H1 (cell line): ENCODE data around the gene ELOVL3. TPM values are rescaled to one million over a fixed set of nuclear protein-coding genes. Genes with fewer than 3 reads are reported as not detected.

Experiments used
- CTCF ChIA-PET: fragments of 300-600 bp; sonication (Branson Sonifier 250); formaldehyde crosslinking; loops from one replicate; lab custom pipeline; 2021; ENCODE audit not compliant: partially characterized antibody; lab: Charles Lee
- POLR2A ChIA-PET: fragments of 300-600 bp; sonication (Branson Sonifier 250); formaldehyde crosslinking; loops from one replicate; lab custom pipeline; 2021; ENCODE audit warnings: inconsistent platforms; ENCODE audit not compliant: partially characterized antibody; lab: Charles Lee
- DNase-seq, 2 experiments: peaks; one replicate each; pipeline versions ENCODE4 v3.0.0 to v3.0.0-alpha.2; 2010 to 2022; ENCODE audit warnings: low spot score in 2 of 2, low read depth in 1 of 2, mixed read lengths in 1 of 2
- FAIRE-seq: peaks from 2 replicates; lab custom pipeline; 2011; peaks lifted over from hg19 to GRCh38; lab: Jason Lieb, UNC
- H2AFZ ChIP-seq: 2 replicates; pipeline ENCODE4 v1.8.1; 2012; ENCODE audit warnings: low read length, inconsistent platforms
- H2AK5ac ChIP-seq: 2 replicates; pipeline ENCODE4 v1.6.1; 2013; ENCODE audit warnings: low read depth, low read length
- H2BK120ac ChIP-seq: replicated peaks from 2 replicates; pipeline ENCODE3; 2013; ENCODE audit warnings: low read depth, low read length, inconsistent platforms
- H2BK12ac ChIP-seq: 2 replicates; pipeline ENCODE4 v1.6.1; 2013; ENCODE audit warnings: low read depth, low read length
- H2BK15ac ChIP-seq: 2 replicates; pipeline ENCODE4 v1.6.1; 2013; ENCODE audit warnings: low read length
- H2BK20ac ChIP-seq: 2 replicates; pipeline ENCODE4 v1.6.1; 2013; ENCODE audit warnings: low read length
- H2BK5ac ChIP-seq: 2 replicates; pipeline ENCODE4 v1.6.1; 2013; ENCODE audit warnings: low read depth, low read length
- H3K14ac ChIP-seq: 2 replicates; pipeline ENCODE4 v1.6.1; 2013; ENCODE audit warnings: inconsistent platforms; ENCODE audit not compliant: insufficient read length
- H3K18ac ChIP-seq: 2 replicates; pipeline ENCODE4 v1.6.1; 2013; ENCODE audit warnings: low read length; ENCODE audit errors: extremely low read depth
- H3K23ac ChIP-seq: 2 replicates; pipeline ENCODE4 v1.6.1; 2013; ENCODE audit warnings: inconsistent platforms; ENCODE audit not compliant: insufficient read length
- H3K23me2 ChIP-seq: 2 replicates; pipeline ENCODE4 v1.6.1; 2013; ENCODE audit warnings: low read depth, low read length
- H3K27ac ChIP-seq: 2 replicates; pipeline ENCODE4 v1.6.1; 2011; ENCODE audit warnings: low read depth, low read length, inconsistent platforms
- H3K27me3 ChIP-seq, 4 experiments: replicated peaks in 1 of 4; 1 replicate in 1 of 4; 2 replicates in 3 of 4; pipeline versions ENCODE4 v1.6.1 to v1.8.1; 2011 to 2013; ENCODE audit warnings: low read length in 3 of 4, mild to moderate bottlenecking in 3 of 4, inconsistent platforms in 2 of 4, mixed read lengths in 2 of 4, moderate library complexity in 1 of 4; ENCODE audit not compliant: control insufficient read depth in 3 of 4, insufficient read depth in 3 of 4; ENCODE audit errors: extremely low read depth in 1 of 4
- H3K36me3 ChIP-seq, 4 experiments: 2 replicates each; pipeline versions ENCODE4 v1.6.1 to v1.8.1; 2011 to 2013; ENCODE audit warnings: mild to moderate bottlenecking in 4 of 4, low read length in 3 of 4, moderate library complexity in 2 of 4, control low read depth in 1 of 4, inconsistent platforms in 1 of 4; ENCODE audit not compliant: insufficient read depth in 4 of 4, control insufficient read depth in 2 of 4
- H3K4ac ChIP-seq: replicated peaks from 2 replicates; pipeline ENCODE3; 2013; ENCODE audit warnings: low read length, low read depth, mixed read lengths, inconsistent platforms; ENCODE audit not compliant: insufficient read length
- H3K4me1 ChIP-seq, 4 experiments: replicated peaks in 1 of 4; 1 replicate in 1 of 4; 2 replicates in 3 of 4; pipeline versions ENCODE4 v1.6.1 to v1.8.1; 2011 to 2013; ENCODE audit warnings: low read length in 3 of 4, inconsistent platforms in 2 of 4, mixed read lengths in 1 of 4; ENCODE audit not compliant: insufficient read depth in 4 of 4, control insufficient read depth in 3 of 4
- H3K4me2 ChIP-seq, 2 experiments: 2 replicates each; pipeline versions ENCODE4 v1.6.1 to v1.8.1; 2011 to 2013; ENCODE audit warnings: low read depth in 2 of 2, low read length in 2 of 2, control low read depth in 1 of 2, inconsistent platforms in 1 of 2, mild to moderate bottlenecking in 1 of 2; ENCODE audit not compliant: insufficient read depth in 1 of 2
- H3K4me3 ChIP-seq, 4 experiments: fragments of 200-600, 300-600 bp in 1 of 4; sonication (generic), shearing (Covaris generic), sonication (Bioruptor Twin) in 1 of 4; 2 replicates each; pipeline versions ENCODE4 v1.5.1 to v1.8.1; 2011 to 2016; ENCODE audit warnings: low read length in 4 of 4, low read depth in 3 of 4, control low read depth in 2 of 4, inconsistent platforms in 2 of 4, mild to moderate bottlenecking in 2 of 4, mixed read lengths in 1 of 4, moderate library complexity in 1 of 4; ENCODE audit not compliant: insufficient read depth in 2 of 4; ENCODE audit errors: extremely low read depth in 1 of 4
- H3K56ac ChIP-seq: replicated peaks from 2 replicates; pipeline ENCODE3; 2013; ENCODE audit warnings: low read depth, mild to moderate bottlenecking, mixed read lengths, low read length, inconsistent platforms; ENCODE audit not compliant: insufficient read length
- H3K79me1 ChIP-seq: 2 replicates; pipeline ENCODE4 v1.6.1; 2013; ENCODE audit warnings: low read depth, low read length, control low read depth
- H3K79me2 ChIP-seq, 2 experiments: 2 replicates each; pipeline versions ENCODE4 v1.6.1 to v1.8.1; 2012 to 2013; ENCODE audit warnings: low read length in 2 of 2, mild to moderate bottlenecking in 2 of 2, inconsistent platforms in 1 of 2; ENCODE audit not compliant: insufficient read depth in 2 of 2, control insufficient read depth in 1 of 2
- H3K9ac ChIP-seq, 4 experiments: replicated peaks in 1 of 4; 1 replicate in 1 of 4; 2 replicates in 3 of 4; pipeline versions ENCODE4 v1.6.1 to v1.8.1; 2011 to 2013; ENCODE audit warnings: low read depth in 3 of 4, low read length in 3 of 4, control low read depth in 2 of 4, mild to moderate bottlenecking in 2 of 4, moderate library complexity in 2 of 4, inconsistent platforms in 1 of 4; ENCODE audit errors: extremely low read depth in 1 of 4
- H3K9me3 ChIP-seq, 2 experiments: 2 replicates each; pipeline versions ENCODE4 v1.6.1 to v1.8.1; 2012 to 2013; ENCODE audit warnings: mild to moderate bottlenecking in 2 of 2, moderate library complexity in 2 of 2, control low read depth in 1 of 2, inconsistent platforms in 1 of 2, low read depth in 1 of 2, low read length in 1 of 2, mixed read lengths in 1 of 2; ENCODE audit not compliant: insufficient read depth in 2 of 2
- H4K20me1 ChIP-seq, 2 experiments: replicated peaks in 1 of 2; 2 replicates each; pipeline versions ENCODE3 to v1.8.1; 2011 to 2013; ENCODE audit warnings: inconsistent platforms in 2 of 2, low read length in 2 of 2, mild to moderate bottlenecking in 1 of 2; ENCODE audit not compliant: insufficient read depth in 2 of 2, control insufficient read depth in 1 of 2
- H4K5ac ChIP-seq: 2 replicates; pipeline ENCODE4 v1.6.1; 2013; ENCODE audit warnings: low read length, low read depth, mixed read lengths, inconsistent platforms; ENCODE audit not compliant: insufficient read length
- H4K8ac ChIP-seq: 2 replicates; pipeline ENCODE4 v1.8.0; 2013; ENCODE audit warnings: mild to moderate bottlenecking, moderate library complexity, low read length, inconsistent platforms; ENCODE audit not compliant: insufficient read depth; ENCODE audit errors: extremely low read depth
- H4K91ac ChIP-seq: replicated peaks from 2 replicates; pipeline ENCODE3; 2013; ENCODE audit warnings: low read length, mixed read lengths, inconsistent platforms; ENCODE audit not compliant: insufficient read length
- CBX8 ChIP-seq: fragments of 300-800, 300-1000 bp; sonication (generic); IDR thresholded peaks from 2 replicates; pipeline ENCODE4 v1.7.1; 2016; ENCODE audit warnings: low read depth, low read length, borderline replicate concordance
- CHD2 ChIP-seq: IDR thresholded peaks from 2 replicates; pipeline ENCODE4 v1.6.1; 2012; ENCODE audit warnings: low read length, improper control_type of control experiment
- CTBP2 ChIP-seq: IDR thresholded peaks from 2 replicates; pipeline ENCODE4 v1.7.0; 2011; ENCODE audit warnings: borderline replicate concordance, mild to moderate bottlenecking, moderate library complexity, mixed read lengths, low read length; ENCODE audit not compliant: insufficient read depth, insufficient read length
- FOSL1 ChIP-seq: IDR thresholded peaks from 2 replicates; pipeline ENCODE4 v1.6.1; 2011; ENCODE audit warnings: mild to moderate bottlenecking, low read depth, low read length, moderate library complexity; ENCODE audit not compliant: insufficient read depth
- KDM1A ChIP-seq: fragments of 200-600, 300-600 bp; sonication (generic); IDR thresholded peaks from 2 replicates; pipeline ENCODE4 v1.7.1; 2016; ENCODE audit warnings: mild to moderate bottlenecking, low read length, borderline replicate concordance
- MAFK ChIP-seq: IDR thresholded peaks from 2 replicates; pipeline ENCODE4 v1.6.1; 2012; ENCODE audit warnings: low read depth, mild to moderate bottlenecking, improper control_type of control experiment, low read length
- NANOG ChIP-seq: IDR thresholded peaks from 2 replicates; pipeline ENCODE4 v1.6.1; 2011; ENCODE audit warnings: low read length, low read depth, mild to moderate bottlenecking, inconsistent platforms; ENCODE audit not compliant: insufficient read depth, poor library complexity, severe bottlenecking
- RAD21 ChIP-seq, 2 experiments: IDR thresholded peaks in 1 of 2; conservative IDR thresholded peaks in 1 of 2; 2 replicates each; pipeline ENCODE4 v1.6.1; 2011; ENCODE audit warnings: low read depth in 2 of 2, low read length in 2 of 2, improper control_type of control experiment in 1 of 2, inconsistent platforms in 1 of 2, mild to moderate bottlenecking in 1 of 2, moderate library complexity in 1 of 2
- RXRA ChIP-seq: IDR thresholded peaks from 2 replicates; pipeline ENCODE4 v1.6.1; 2011; ENCODE audit warnings: low read depth, mild to moderate bottlenecking, low read length, moderate library complexity; ENCODE audit not compliant: insufficient read depth
- SIN3A ChIP-seq, 2 experiments: IDR thresholded peaks in 1 of 2; conservative IDR thresholded peaks in 1 of 2; 2 replicates each; pipeline ENCODE4 v1.6.1; 2011 to 2012; ENCODE audit warnings: low read length in 2 of 2, improper control_type of control experiment in 1 of 2, low read depth in 1 of 2, mild to moderate bottlenecking in 1 of 2
- SIX5 ChIP-seq: IDR thresholded peaks from 2 replicates; pipeline ENCODE4 v1.6.1; 2011; ENCODE audit warnings: mild to moderate bottlenecking, low read depth, low read length
- TCF12 ChIP-seq: IDR thresholded peaks from 2 replicates; pipeline ENCODE4 v1.6.1; 2011; ENCODE audit warnings: low read depth, mild to moderate bottlenecking, low read length
- WGBS, 2 experiments: shearing (Covaris generic) in 1 of 2; methylation state at CpG; one replicate each; pipeline versions ENCODE4 v1.1.6 to v1.1.7; 2013 to 2015; ENCODE audit warnings: low lambda C conversion rate in 2 of 2, mixed read lengths in 2 of 2, inconsistent platforms in 1 of 2, low coverage in 1 of 2, missing lambda C conversion rate in 1 of 2; ENCODE audit not compliant: insufficient replicate concordance in 2 of 2, insufficient coverage in 1 of 2, insufficient read length in 1 of 2; ENCODE audit errors: extremely low coverage in 1 of 2, missing lambda C conversion rate in 1 of 2; 5-methylcytosine and 5-hydroxymethylcytosine counted together
- polyA plus RNA-seq, 7 experiments: library from polyadenylated mRNA; depleted of rRNA in 3 of 7; stranded (reverse) in 5 of 7; unstranded in 2 of 7; fragments of >200 nt in 5 of 7; fragments of 200-250 nt in 2 of 7; gene quantifications; 1 replicate in 5 of 7; 2 replicates in 1 of 7; 4 replicates in 1 of 7; pipeline versions ENCODE4 v1.2.1 to v1.2.3, GENCODE V29; 2011 to 2013; ENCODE audit warnings: missing spikeins in 2 of 7, mixed read lengths in 2 of 7
- total RNA-seq: library from RNA; stranded (reverse); fragmentation: NEBNext Ultra II Directional; extraction: Animal tissue kit (Norgen Biotek cat#: 25700); gene quantifications from 2 replicates; pipeline ENCODE4 v1.2.1, GENCODE V29; 2021
- TF ChIP-seq, protein P1 (sequence below): IDR thresholded peaks from 2 replicates; pipeline ENCODE4 v1.6.1; 2011; ENCODE audit warnings: low read depth, mild to moderate bottlenecking, low read length; ENCODE audit not compliant: insufficient read depth

Gene ELOVL3
- total and polyA plus RNA-seq, 2 of the 8 experiments (the other 6 are each of a cell fraction or from before 2014, with no cell fraction given), result 0.27 TPM; not detected in 1

DNA sequence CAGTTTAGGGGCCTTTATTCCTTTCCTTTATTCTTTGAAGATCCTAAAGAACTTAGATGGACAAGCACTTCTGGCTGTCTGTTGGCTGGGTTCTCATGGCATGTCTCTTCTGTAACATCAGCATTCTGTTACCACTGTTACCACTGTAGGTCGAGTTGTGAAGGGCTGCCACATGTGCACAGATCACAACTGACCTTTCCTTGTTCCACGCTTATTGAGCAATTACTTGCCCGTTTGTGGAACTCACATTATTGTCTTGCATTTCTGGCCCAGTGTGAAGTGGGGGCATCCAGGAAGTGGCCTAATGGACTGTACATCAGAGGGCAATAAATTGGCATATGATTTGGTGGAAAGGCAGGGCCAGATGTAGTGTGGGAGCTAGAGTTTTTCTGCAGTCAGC is 42.9 kb downstream of the ELOVL3 start:
- no peak for FAIRE-seq
- ChIA-PET CTCF (interaction anchor here (1.1 to 7.0 kb wide), 2 partner anchors 20 to 38 kb away, joined by 3 to 35 read pairs; no protein-coding TSS in a partner anchor), POLR2A (no interaction called here)
- TF ChIP-seq KDM1A (no peak), CTBP2 (no peak), FOSL1 (no peak), SIN3A (conservative IDR thresholded peaks at IDR 0.05 in 1 of 2, IDR thresholded peaks at IDR 0.05 in 1 of 2; ENCODE audit: low read depth in 1 of 2, low read length in 2 of 2) (no peak), CHD2 (no peak), NANOG (no peak), CBX8 (no peak), SIX5 (no peak), MAFK (no peak), RXRA (no peak), TCF12 (no peak), RAD21 (IDR thresholded peaks at IDR 0.05 in 1 of 2, conservative IDR thresholded peaks at IDR 0.05 in 1 of 2; ENCODE audit: low read depth in 2 of 2, low read length in 2 of 2) (no peak)
- TF ChIP-seq, protein P1, sequence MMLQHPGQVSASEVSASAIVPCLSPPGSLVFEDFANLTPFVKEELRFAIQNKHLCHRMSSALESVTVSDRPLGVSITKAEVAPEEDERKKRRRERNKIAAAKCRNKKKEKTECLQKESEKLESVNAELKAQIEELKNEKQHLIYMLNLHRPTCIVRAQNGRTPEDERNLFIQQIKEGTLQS, result no peak

More for the DNA sequence above, 42.9 kb downstream of the ELOVL3 start:
- Histone ChIP-seq H4K20me1 (peaks cover 4 to 6% of the 10 kb centered on the region in 2 experiments), H3K27ac (no peak overlapping the region), H3K23me2 (no peaks in the 10 kb centered on the region), H3K18ac (no peak overlapping the region), H2AFZ (no peak overlapping the region), H2BK20ac (no peak overlapping the region), H3K36me3 (no peaks in the 10 kb centered on the region), H3K4me3 (no peak overlapping the region), H4K91ac (no peak overlapping the region), H2BK12ac (no peak overlapping the region), H3K14ac (no peak overlapping the region), H3K79me1 (no peaks in the 10 kb centered on the region; the same call in 1 of the 2 replicates), H3K9me3 (no peaks in the 10 kb centered on the region), H3K79me2 (no peaks in the 10 kb centered on the region), H4K8ac (no peak overlapping the region), H2BK15ac (no peak overlapping the region), H2BK120ac (no peak overlapping the region), H3K4me1 (no peaks in the 10 kb centered on the region), H3K23ac (no peak overlapping the region), H3K4ac (no peak overlapping the region), H4K5ac (no peak overlapping the region), H2AK5ac (no peak overlapping the region), H2BK5ac (no peak overlapping the region), H3K9ac (no peak overlapping the region), H3K56ac (no peak overlapping the region), H3K4me2 (no peak overlapping the region), H3K27me3 (no peaks in the 10 kb centered on the region)
- WGBS, 2 experiments, result 82% methylated on average over 3 of the region's 3 CpGs; no CpG with 5 or more reads in 1 of the 2 experiments
- no peak for DNase-seq
